Trophoblast cell (in vitro differentiated cells and primary cell): Measurements from ENCODE around the gene HOXA4.

Experiments
- DNase-seq, 2 donors: peaks; one replicate each; pipeline ENCODE4 v3.0.0-alpha.2; 2016
- H2AFZ ChIP-seq: 2 replicates; pipeline ENCODE4 v1.6.1; 2013; ENCODE audit warnings: low read length, moderate library complexity, mild to moderate bottlenecking; ENCODE audit not compliant: insufficient read depth, poor library complexity
- H2AK5ac ChIP-seq: 2 replicates; pipeline ENCODE4 v1.6.1; 2013; ENCODE audit warnings: mild to moderate bottlenecking, low read length
- H2BK120ac ChIP-seq: 2 replicates; pipeline ENCODE4 v1.6.1; 2013; ENCODE audit warnings: low read length, mild to moderate bottlenecking, moderate library complexity; ENCODE audit not compliant: insufficient read depth, poor library complexity
- H2BK12ac ChIP-seq: 2 replicates; pipeline ENCODE4 v1.6.1; 2013; ENCODE audit warnings: mild to moderate bottlenecking, low read length, moderate library complexity
- H2BK5ac ChIP-seq: 2 replicates; pipeline ENCODE4 v1.6.1; 2013; ENCODE audit warnings: low read length, low read depth, moderate library complexity, mild to moderate bottlenecking; ENCODE audit not compliant: poor library complexity
- H3K14ac ChIP-seq: 2 replicates; pipeline ENCODE4 v1.6.1; 2013; ENCODE audit warnings: mild to moderate bottlenecking, low read length
- H3K18ac ChIP-seq: 2 replicates; pipeline ENCODE4 v1.6.1; 2013; ENCODE audit warnings: mild to moderate bottlenecking, low read length
- H3K23ac ChIP-seq: 2 replicates; pipeline ENCODE4 v1.6.1; 2013; ENCODE audit warnings: low read length
- H3K27ac ChIP-seq: 2 replicates; pipeline ENCODE4 v1.5.1; 2013; ENCODE audit warnings: low read depth, mild to moderate bottlenecking, inconsistent platforms, low read length, moderate library complexity
- H3K27me3 ChIP-seq: 2 replicates; pipeline ENCODE4 v1.6.1; 2013; ENCODE audit warnings: inconsistent platforms, mild to moderate bottlenecking, low read length, moderate library complexity; ENCODE audit not compliant: insufficient read depth
- H3K36me3 ChIP-seq, 2 experiments: 1 replicate in 1 of 2; 2 replicates in 1 of 2; pipeline ENCODE4 v1.6.1; 2013; ENCODE audit warnings: low read length in 2 of 2, mild to moderate bottlenecking in 2 of 2, moderate library complexity in 1 of 2; ENCODE audit not compliant: insufficient read depth in 2 of 2, control insufficient read depth in 1 of 2
- H3K4ac ChIP-seq: 2 replicates; pipeline ENCODE4 v1.6.1; 2013; ENCODE audit warnings: low read depth, mild to moderate bottlenecking, low read length, moderate library complexity
- H3K4me1 ChIP-seq, 2 experiments: 1 replicate in 1 of 2; 2 replicates in 1 of 2; pipeline ENCODE4 v1.6.1; 2013; ENCODE audit warnings: low read length in 2 of 2, mild to moderate bottlenecking in 2 of 2, moderate library complexity in 1 of 2; ENCODE audit not compliant: insufficient read depth in 2 of 2, control insufficient read depth in 1 of 2
- H3K4me2 ChIP-seq: 2 replicates; pipeline ENCODE4 v1.6.1; 2013; ENCODE audit warnings: inconsistent platforms, mild to moderate bottlenecking, low read length, moderate library complexity
- H3K4me3 ChIP-seq: 2 replicates; pipeline ENCODE4 v1.5.1; 2013; ENCODE audit warnings: mild to moderate bottlenecking, low read depth, low read length, inconsistent platforms
- H3K79me1 ChIP-seq: one replicate; pipeline ENCODE4 v1.6.1; 2013; ENCODE audit warnings: low read length
- H3K79me2 ChIP-seq: 2 replicates; pipeline ENCODE4 v1.6.1; 2013; ENCODE audit warnings: low read length, mild to moderate bottlenecking; ENCODE audit not compliant: control insufficient read depth, insufficient read depth, poor library complexity
- H3K9ac ChIP-seq: 2 replicates; pipeline ENCODE4 v1.6.1; 2013; ENCODE audit warnings: mild to moderate bottlenecking, low read length
- H3K9me3 ChIP-seq: 2 replicates; pipeline ENCODE4 v1.6.1; 2013; ENCODE audit warnings: low read depth, mild to moderate bottlenecking, control low read depth, inconsistent platforms, low read length; ENCODE audit not compliant: insufficient read depth
- H4K12ac ChIP-seq: 2 replicates; pipeline ENCODE4 v1.6.1; 2013; ENCODE audit warnings: low read depth, mild to moderate bottlenecking, low read length, moderate library complexity
- H4K8ac ChIP-seq: 2 replicates; pipeline ENCODE4 v1.6.1; 2013; ENCODE audit warnings: low read depth, mild to moderate bottlenecking, low read length, moderate library complexity
- H4K91ac ChIP-seq: one replicate; pipeline ENCODE4 v1.6.1; 2013; ENCODE audit warnings: low read depth, mild to moderate bottlenecking, low read length, moderate library complexity
- WGBS: extraction: QIAGEN DNeasy Blood & Tissue Kit; methylation state at CpG from one replicate; pipeline ENCODE4 v1.1.7; 2013; ENCODE audit warnings: missing lambda C conversion rate; ENCODE audit not compliant: insufficient read length, insufficient coverage; ENCODE audit errors: extremely low coverage; 5-methylcytosine and 5-hydroxymethylcytosine counted together

Gene HOXA4

DNA sequence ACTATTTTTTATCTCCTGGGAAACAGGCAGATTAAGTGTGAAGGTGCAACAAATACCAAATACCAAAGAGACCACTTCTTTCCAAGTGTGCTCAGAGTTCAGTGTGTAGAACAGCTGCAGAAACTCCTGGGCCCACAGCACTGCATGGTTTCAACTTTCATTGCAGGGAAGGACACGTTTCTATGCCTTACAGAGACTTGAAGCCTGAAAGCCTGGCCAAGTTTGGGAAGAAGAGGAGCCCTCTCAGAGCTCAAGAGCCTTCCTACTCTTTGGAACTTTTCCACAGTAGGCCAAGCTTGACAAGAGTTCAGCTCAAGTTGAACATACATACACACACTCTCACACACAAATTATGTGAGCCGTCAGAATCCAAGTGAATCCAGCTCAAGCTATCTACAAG lies 2.5 kb downstream of the HOXA4 start:
- H4K12ac ChIP-seq, result no peak overlapping the region
- H3K14ac ChIP-seq, result no peak overlapping the region
- H3K18ac ChIP-seq, result no peak overlapping the region
- no peaks in the 10 kb centered on the region for H3K36me3 ChIP-seq
- no peak overlapping the region for H2BK5ac ChIP-seq
- H3K23ac ChIP-seq, result no peak overlapping the region
- no peaks in the 10 kb centered on the region for H3K79me1 ChIP-seq
- H3K4me3 ChIP-seq, result no peak overlapping the region
- no peak overlapping the region for H4K91ac ChIP-seq
- peaks cover 84% of the 10 kb centered on the region for H3K27me3 ChIP-seq
- H3K4ac ChIP-seq, result no peak overlapping the region
- H2BK12ac ChIP-seq, result no peak overlapping the region
- no CpG with 5 or more reads among the region's 2 CpGs for WGBS
- peaks cover 20% of the 10 kb centered on the region for H3K9me3 ChIP-seq
- H2AFZ ChIP-seq, result no peak overlapping the region
- no peak overlapping the region for H3K9ac ChIP-seq
- H2BK120ac ChIP-seq, result no peak overlapping the region
- no peaks in the 10 kb centered on the region for H3K79me2 ChIP-seq
- no peak overlapping the region for H4K8ac ChIP-seq
- H2AK5ac ChIP-seq, result no peak overlapping the region
- peaks cover 8 to 10% of the 10 kb centered on the region in 2 experiments for H3K4me1 ChIP-seq
- H3K27ac ChIP-seq, result no peak overlapping the region
- no peak for DNase-seq
- no peak overlapping the region for H3K4me2 ChIP-seq

DNA sequence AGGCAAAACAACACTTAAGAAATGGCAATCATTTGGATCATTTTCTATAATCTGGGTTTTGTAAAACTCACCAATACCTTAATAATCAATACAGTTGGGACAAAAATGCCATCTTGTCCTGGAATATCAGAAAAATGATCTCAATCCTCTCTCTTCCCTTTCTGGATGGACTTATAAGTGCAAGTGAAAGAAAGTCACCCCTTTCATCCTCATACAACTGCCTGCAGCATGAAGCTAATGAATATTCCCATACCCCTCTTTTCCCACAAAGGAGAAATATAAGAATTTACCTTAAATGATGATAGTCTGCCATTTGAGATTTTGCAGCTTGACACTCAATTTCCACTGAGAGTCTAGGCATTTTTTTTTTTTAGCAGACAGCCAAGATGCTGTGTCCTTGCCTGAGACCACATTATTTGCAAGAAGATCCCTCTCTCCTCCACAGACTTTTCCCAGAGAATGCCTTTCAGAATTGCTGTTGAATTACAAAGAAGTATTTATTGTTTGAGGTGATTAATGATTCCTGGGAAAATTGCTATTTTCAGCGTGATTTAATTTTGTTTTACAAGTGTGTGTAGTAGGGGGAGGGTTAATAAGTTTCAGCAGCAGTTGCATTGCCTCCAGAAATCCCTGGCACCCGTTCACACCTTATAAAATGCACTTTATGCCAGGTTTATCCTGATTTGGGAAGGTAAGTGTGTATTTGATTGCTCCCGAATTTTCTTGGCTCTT lies 3.8 kb downstream of the HOXA4 start:
- H3K9me3 ChIP-seq, result peaks cover 25% of the 10 kb centered on the region
- no peak overlapping the region for H3K4ac ChIP-seq
- no peak overlapping the region for H3K14ac ChIP-seq
- no peaks in the 10 kb centered on the region for H3K79me1 ChIP-seq
- H3K18ac ChIP-seq, result no peak overlapping the region
- WGBS, result no CpG with 5 or more reads among the region's 3 CpGs
- no peak for DNase-seq
- no peak overlapping the region for H3K23ac ChIP-seq
- H4K12ac ChIP-seq, result no peak overlapping the region
- no peak overlapping the region for H3K9ac ChIP-seq
- H3K4me2 ChIP-seq, result no peak overlapping the region
- no peak overlapping the region for H2AK5ac ChIP-seq
- H3K36me3 ChIP-seq, result no peaks in the 10 kb centered on the region
- H3K27ac ChIP-seq, result no peak overlapping the region
- H3K4me3 ChIP-seq, result no peak overlapping the region
- peaks cover 93% of the 10 kb centered on the region for H3K27me3 ChIP-seq
- H2BK12ac ChIP-seq, result no peak overlapping the region
- H2BK120ac ChIP-seq, result no peak overlapping the region
- H4K8ac ChIP-seq, result no peak overlapping the region
- no peak overlapping the region for H2BK5ac ChIP-seq
- peaks cover 8 to 10% of the 10 kb centered on the region in 2 experiments for H3K4me1 ChIP-seq
- no peaks in the 10 kb centered on the region for H3K79me2 ChIP-seq
- H4K91ac ChIP-seq, result no peak overlapping the region
- no peak overlapping the region for H2AFZ ChIP-seq

DNA sequence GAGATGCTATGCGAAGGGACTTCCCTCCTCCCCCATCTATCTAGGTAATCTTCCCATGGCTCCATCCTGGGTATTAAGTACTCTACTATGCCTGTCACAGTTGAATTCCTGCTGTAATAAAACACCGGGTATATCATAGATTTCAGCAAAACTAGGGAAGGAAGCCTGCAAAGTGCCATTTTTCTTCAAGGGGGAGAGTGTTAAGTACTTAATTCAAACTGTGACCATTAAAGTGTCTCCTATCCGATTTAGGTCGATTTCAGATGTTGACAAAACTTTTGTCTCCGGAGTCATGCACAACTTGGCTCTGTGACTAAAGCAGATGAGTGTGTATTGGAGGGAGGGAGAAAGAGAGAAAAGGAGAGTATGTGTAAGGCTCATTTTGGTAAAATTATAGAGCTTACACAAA lies 4.6 kb downstream of the HOXA4 start:
- Histone ChIP-seq H3K9ac (no peak overlapping the region), H2BK12ac (no peak overlapping the region), H3K14ac (no peak overlapping the region), H3K79me1 (no peaks in the 10 kb centered on the region), H3K36me3 (no peaks in the 10 kb centered on the region), H3K23ac (no peak overlapping the region), H3K18ac (no peak overlapping the region), H3K4me3 (no peak overlapping the region), H2AFZ (no peak overlapping the region), H3K4me2 (no peak overlapping the region), H4K12ac (no peak overlapping the region), H3K9me3 (peaks cover 23% of the 10 kb centered on the region), H2BK5ac (no peak overlapping the region), H2BK120ac (no peak overlapping the region), H4K8ac (no peak overlapping the region), H3K4me1 (peaks cover 7% of the 10 kb centered on the region in 2 experiments), H3K27ac (no peak overlapping the region), H2AK5ac (no peak overlapping the region), H3K27me3 (peaks cover 88% of the 10 kb centered on the region), H3K4ac (no peak overlapping the region), H4K91ac (no peak overlapping the region), H3K79me2 (no peaks in the 10 kb centered on the region)
- whole genome bisulfite sequencing, result no CpG with 5 or more reads among the region's 5 CpGs
- DNase-seq, result no peak

- no peak overlapping the region for H3K4me3 ChIP-seq
- no peak overlapping the region for H2BK12ac ChIP-seq
- no peak overlapping the region for H3K23ac ChIP-seq
- DNase-seq, result no peak
- H3K36me3 ChIP-seq, result no peaks in the 10 kb centered on the region
- H2AFZ ChIP-seq, result no peak overlapping the region
- no peak overlapping the region for H3K9ac ChIP-seq
- H3K14ac ChIP-seq, result no peak overlapping the region
- H3K4ac ChIP-seq, result no peak overlapping the region
- peaks cover 15% of the 10 kb centered on the region for H3K9me3 ChIP-seq
- H3K27me3 ChIP-seq, result peaks cover 88% of the 10 kb centered on the region
- H3K79me2 ChIP-seq, result no peaks in the 10 kb centered on the region
- H2BK120ac ChIP-seq, result no peak overlapping the region
- H3K4me2 ChIP-seq, result no peak overlapping the region
- no peaks in the 10 kb centered on the region for H3K79me1 ChIP-seq
- no peak overlapping the region for H3K27ac ChIP-seq
- no peak overlapping the region for H2AK5ac ChIP-seq
- no peak overlapping the region for H4K91ac ChIP-seq
- no CpG with 5 or more reads among the region's 8 CpGs for WGBS
- H3K18ac ChIP-seq, result no peak overlapping the region
- H3K4me1 ChIP-seq, result peaks cover 0 to under 1% of the 10 kb centered on the region in 2 experiments
- no peak overlapping the region for H2BK5ac ChIP-seq
- no peak overlapping the region for H4K8ac ChIP-seq
- H4K12ac ChIP-seq, result no peak overlapping the region
Measured at GRCh38 chr7:27124902-27125689, 5.5 kb downstream of the HOXA4 start.
